ENCODE results near the gene GPR108. TPM values are rescaled to one million over a fixed set of nuclear protein-coding genes. Genes with fewer than 3 reads are reported as not detected.

GPR108 gene
- total and polyA plus RNA-seq, 4 donors = 17.2 to 34.2 (median 30.5) TPM

DNA sequence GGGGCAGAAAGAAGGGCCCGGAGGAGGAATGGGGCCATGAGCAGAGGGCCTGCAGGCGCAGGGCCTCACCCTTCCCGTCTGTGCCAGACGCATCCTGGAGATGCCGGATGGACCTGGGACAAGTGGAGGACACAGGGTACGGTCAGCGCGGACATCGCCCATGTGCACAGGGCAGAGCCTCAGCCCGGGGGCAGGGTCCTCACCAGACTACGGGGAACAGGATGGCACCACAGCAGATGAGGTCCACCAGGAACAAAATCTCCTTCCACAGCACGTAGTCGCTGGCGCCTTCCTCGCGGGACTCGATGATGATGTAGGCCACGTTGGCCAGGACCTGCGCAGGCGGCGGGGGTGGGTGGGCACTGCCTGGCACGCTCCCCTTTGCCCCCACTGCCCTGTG, 5.6 kb downstream of the GPR108 start (continued):
- TF ChIP-seq GABPA (IDR thresholded peaks at IDR 0.05 in 1 of 2, conservative IDR thresholded peaks at IDR 0.05 in 1 of 2) (no peak), TAF1 (conservative IDR thresholded peaks at IDR 0.05) (no peak), SP1 (IDR thresholded peaks at IDR 0.05) (no peak), NR2F2 (IDR thresholded peaks at IDR 0.05) (no peak), YY1 (IDR thresholded peaks at IDR 0.05) (no peak), RXRA (IDR thresholded peaks at IDR 0.05) (no peak), FOXA1 (IDR thresholded peaks at IDR 0.05) (no peak), HNF4A (conservative IDR thresholded peaks at IDR 0.05) (no peak), FOXA2 (IDR thresholded peaks at IDR 0.05) (no peak)
- TF ChIP-seq, protein P1, sequence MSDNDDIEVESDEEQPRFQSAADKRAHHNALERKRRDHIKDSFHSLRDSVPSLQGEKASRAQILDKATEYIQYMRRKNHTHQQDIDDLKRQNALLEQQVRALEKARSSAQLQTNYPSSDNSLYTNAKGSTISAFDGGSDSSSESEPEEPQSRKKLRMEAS (IDR thresholded peaks at IDR 0.05) = no peak
- TF ChIP-seq, protein P2, sequence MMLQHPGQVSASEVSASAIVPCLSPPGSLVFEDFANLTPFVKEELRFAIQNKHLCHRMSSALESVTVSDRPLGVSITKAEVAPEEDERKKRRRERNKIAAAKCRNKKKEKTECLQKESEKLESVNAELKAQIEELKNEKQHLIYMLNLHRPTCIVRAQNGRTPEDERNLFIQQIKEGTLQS (IDR thresholded peaks at IDR 0.05) = no peak

- WGBS = 85% methylated on average over 30 of the region's 30 CpGs
- TF ChIP-seq, protein P1 (IDR thresholded peaks at IDR 0.05) = no peak
- TF ChIP-seq, protein P2 (IDR thresholded peaks at IDR 0.05) = no peak
- TF ChIP-seq YY1 (IDR thresholded peaks at IDR 0.05) = no peak
- no peak for TF ChIP-seq REST (IDR thresholded peaks at IDR 0.05)
- TF ChIP-seq JUND (IDR thresholded peaks at IDR 0.05) = no peak
- TF ChIP-seq CTCF (IDR thresholded peaks at IDR 0.05; ENCODE audit: low read depth, low read length, missing input control) = no peak
- TF ChIP-seq FOXA1 (IDR thresholded peaks at IDR 0.05) = no peak
- no peak for TF ChIP-seq RAD21 (IDR thresholded peaks at IDR 0.05)
- no peak for TF ChIP-seq GABPA (IDR thresholded peaks at IDR 0.05 in 1 of 2, conservative IDR thresholded peaks at IDR 0.05 in 1 of 2)
- no peak for TF ChIP-seq HNF4G (IDR thresholded peaks at IDR 0.05)
- TF ChIP-seq RXRA (IDR thresholded peaks at IDR 0.05) = no peak
- no peak for TF ChIP-seq NR2F2 (IDR thresholded peaks at IDR 0.05)
- no peak for TF ChIP-seq TAF1 (conservative IDR thresholded peaks at IDR 0.05)
- no peak for TF ChIP-seq SP1 (IDR thresholded peaks at IDR 0.05)
- TF ChIP-seq HNF4A (conservative IDR thresholded peaks at IDR 0.05) = no peak
- TF ChIP-seq EGR1 (IDR thresholded peaks at IDR 0.05; ENCODE audit: low read depth in 2 of 2) = no peak
- TF ChIP-seq, protein P3, sequence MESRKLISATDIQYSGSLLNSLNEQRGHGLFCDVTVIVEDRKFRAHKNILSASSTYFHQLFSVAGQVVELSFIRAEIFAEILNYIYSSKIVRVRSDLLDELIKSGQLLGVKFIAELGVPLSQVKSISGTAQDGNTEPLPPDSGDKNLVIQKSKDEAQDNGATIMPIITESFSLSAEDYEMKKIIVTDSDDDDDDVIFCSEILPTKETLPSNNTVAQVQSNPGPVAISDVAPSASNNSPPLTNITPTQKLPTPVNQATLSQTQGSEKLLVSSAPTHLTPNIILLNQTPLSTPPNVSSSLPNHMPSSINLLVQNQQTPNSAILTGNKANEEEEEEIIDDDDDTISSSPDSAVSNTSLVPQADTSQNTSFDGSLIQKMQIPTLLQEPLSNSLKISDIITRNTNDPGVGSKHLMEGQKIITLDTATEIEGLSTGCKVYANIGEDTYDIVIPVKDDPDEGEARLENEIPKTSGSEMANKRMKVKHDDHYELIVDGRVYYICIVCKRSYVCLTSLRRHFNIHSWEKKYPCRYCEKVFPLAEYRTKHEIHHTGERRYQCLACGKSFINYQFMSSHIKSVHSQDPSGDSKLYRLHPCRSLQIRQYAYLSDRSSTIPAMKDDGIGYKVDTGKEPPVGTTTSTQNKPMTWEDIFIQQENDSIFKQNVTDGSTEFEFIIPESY (IDR thresholded peaks at IDR 0.05) = no peak
- TF ChIP-seq FOXA2 (IDR thresholded peaks at IDR 0.05) = no peak
- peaks cover 2 to 11% (median 3%) of the 10 kb centered on the region in 4 donors for H3K36me3 ChIP-seq (ENCODE audit: control insufficient read depth in 4 of 4, insufficient read depth in 3 of 4, low read depth in 1 of 4, low read length in 3 of 4)
- H3K4me3 ChIP-seq (ENCODE audit: low read depth in 1 of 3, low read length in 3 of 3) = peak overlapping the region in 1 of 3 donors; percentile 40
- no peaks in the 10 kb centered on the region for H3K9me3 ChIP-seq (ENCODE audit: control insufficient read depth in 4 of 4, low read length in 3 of 4)
- DNase-seq (ENCODE audit: low spot score) = no peak
- no peak overlapping the region for H3K9ac ChIP-seq (ENCODE audit: low read depth in 1 of 2, low read length in 2 of 2)
- no peaks in the 10 kb centered on the region for H3K27me3 ChIP-seq (ENCODE audit: control insufficient read depth in 4 of 4, insufficient read depth in 4 of 4, low read length in 3 of 4)
- H3K27ac ChIP-seq (ENCODE audit: low read depth in 1 of 2, low read length in 2 of 2) = peak overlapping the region; percentile 54 to 62
- peaks cover 5 to 40% (median 27%) of the 10 kb centered on the region in 4 donors for H3K4me1 ChIP-seq (ENCODE audit: control insufficient read depth in 4 of 4, insufficient read depth in 4 of 4, low read length in 3 of 4)
Observed at GRCh38 chr19:6730941-6731670, 6.3 kb downstream of the GPR108 start.
